AG04449 (cell line): ENCODE data around the gene KCNA3.

Experiments
- CTCF ChIA-PET: fragments of 350-600 bp; formaldehyde crosslinking; extraction: SDS; loops from one replicate; lab custom pipeline; 2021; ENCODE audit warnings: antibody characterized with exemption; lab: Yijun Ruan, JAX
- POLR2A ChIA-PET: fragments of 400-600, 350-600 bp; formaldehyde crosslinking; extraction: SDS; loops from one replicate; lab custom pipeline; 2020; ENCODE audit warnings: antibody characterized with exemption, inconsistent platforms; lab: Yijun Ruan, JAX
- DNase-seq: peaks from one replicate; pipeline ENCODE4 v3.0.0-alpha.2; 2010; ENCODE audit warnings: low read depth, low spot score
- H3K4me3 ChIP-seq: 2 replicates; pipeline ENCODE4 v1.5.1; 2011; ENCODE audit warnings: low read depth, mild to moderate bottlenecking, control low read depth, low read length
- CTCF ChIP-seq: IDR thresholded peaks from one replicate; pipeline ENCODE4 v1.5.1; 2011; ENCODE audit warnings: mild to moderate bottlenecking, moderate library complexity, low read length, control low read depth, inconsistent platforms; ENCODE audit not compliant: insufficient read depth; ENCODE audit errors: missing control alignments

Gene KCNA3

GRCh38 chr1:110628323-110629105 lies 46.2 kb downstream of the KCNA3 start:
- ChIA-PET POLR2A (no interaction called here), CTCF (interaction anchor here (1.1 to 5.1 kb wide), 4 partner anchors 9 to 137 kb away, joined by 5 to 41 read pairs (median 8); no protein-coding TSS in a partner anchor)
- no peak for TF ChIP-seq CTCF
- H3K4me3 ChIP-seq = no peak overlapping the region
- DNase-seq = no peak

- no peak for TF ChIP-seq CTCF
- DNase-seq = no peak
- ChIA-PET CTCF (interaction anchor here (2.1 to 5.1 kb wide), 2 partner anchors 138 to 155 kb away, joined by 8 to 41 read pairs; no protein-coding TSS in a partner anchor), POLR2A (no interaction called here)
- H3K4me3 ChIP-seq = no peak overlapping the region
These were observed 47.0 kb downstream of the KCNA3 start for GRCh38 chr1:110627764-110628163.

- no peak for DNase-seq
- no peak overlapping the region for H3K4me3 ChIP-seq
- no peak for TF ChIP-seq CTCF
- CTCF ChIA-PET = interaction anchor here (1.0 to 2.1 kb wide), 2 partner anchors 138 to 156 kb away, joined by 3 to 8 read pairs; no protein-coding TSS in a partner anchor
- POLR2A ChIA-PET = no interaction called here
These were observed 47.9 kb downstream of the KCNA3 start for GRCh38 chr1:110626889-110627288.
